Stomach (tissue), 4 donors: ENCODE results near the gene MYO5B.

Experiments used
- EP300 ChIP-seq: sonication (generic); formaldehyde crosslinking; IDR thresholded peaks from one replicate; pipeline ENCODE4 v1.6.1; 2017; ENCODE audit warnings: antibody characterized with exemption
- POLR2A ChIP-seq, 4 donors: fragments of 450-650 bp; IDR thresholded peaks; one replicate each; pipeline ENCODE4 v1.6.1; 2016; ENCODE audit warnings: antibody characterized with exemption in 4 of 4, control low read depth in 2 of 4, mild to moderate bottlenecking in 1 of 4, moderate library complexity in 1 of 4
- TF ChIP-seq, protein P1 (sequence below), 7 experiments: fragments of 450-650 bp in 4 of 7; fragments of 200-600 bp in 3 of 7; sonication (generic) in 3 of 7; IDR thresholded peaks; one replicate each; pipeline ENCODE4 v1.5.1; 2016 to 2019; ENCODE audit warnings: antibody characterized with exemption in 7 of 7, control low read depth in 2 of 7, mild to moderate bottlenecking in 1 of 7

DNA sequence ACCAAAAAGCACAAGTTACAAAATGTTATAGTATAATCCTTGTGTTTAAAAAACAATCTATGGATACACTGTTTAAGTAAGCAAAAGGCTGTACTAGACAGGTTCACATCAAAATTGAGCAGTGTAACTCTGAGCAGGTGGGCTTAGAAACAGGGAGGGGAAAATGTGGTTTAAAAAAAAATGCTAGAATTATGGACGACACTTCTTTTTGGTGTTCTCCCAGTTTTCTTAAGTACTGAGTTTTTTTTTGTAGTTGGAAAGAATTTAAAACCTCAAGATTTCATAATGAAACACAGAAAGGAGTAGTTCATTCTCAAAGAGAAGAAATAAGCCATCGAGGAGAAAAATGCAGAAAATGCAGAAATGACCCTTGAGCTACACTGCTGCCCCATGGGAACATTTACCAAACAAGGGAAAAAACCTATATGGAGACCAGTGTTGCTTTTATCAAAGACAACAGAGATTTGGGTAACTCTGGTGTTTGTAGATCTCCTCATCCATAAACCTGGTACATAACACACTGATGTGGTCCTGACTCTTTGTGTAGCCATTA lies 100.7 kb downstream of the MYO5B start:
- TF ChIP-seq, protein P1, sequence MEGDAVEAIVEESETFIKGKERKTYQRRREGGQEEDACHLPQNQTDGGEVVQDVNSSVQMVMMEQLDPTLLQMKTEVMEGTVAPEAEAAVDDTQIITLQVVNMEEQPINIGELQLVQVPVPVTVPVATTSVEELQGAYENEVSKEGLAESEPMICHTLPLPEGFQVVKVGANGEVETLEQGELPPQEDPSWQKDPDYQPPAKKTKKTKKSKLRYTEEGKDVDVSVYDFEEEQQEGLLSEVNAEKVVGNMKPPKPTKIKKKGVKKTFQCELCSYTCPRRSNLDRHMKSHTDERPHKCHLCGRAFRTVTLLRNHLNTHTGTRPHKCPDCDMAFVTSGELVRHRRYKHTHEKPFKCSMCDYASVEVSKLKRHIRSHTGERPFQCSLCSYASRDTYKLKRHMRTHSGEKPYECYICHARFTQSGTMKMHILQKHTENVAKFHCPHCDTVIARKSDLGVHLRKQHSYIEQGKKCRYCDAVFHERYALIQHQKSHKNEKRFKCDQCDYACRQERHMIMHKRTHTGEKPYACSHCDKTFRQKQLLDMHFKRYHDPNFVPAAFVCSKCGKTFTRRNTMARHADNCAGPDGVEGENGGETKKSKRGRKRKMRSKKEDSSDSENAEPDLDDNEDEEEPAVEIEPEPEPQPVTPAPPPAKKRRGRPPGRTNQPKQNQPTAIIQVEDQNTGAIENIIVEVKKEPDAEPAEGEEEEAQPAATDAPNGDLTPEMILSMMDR (IDR thresholded peaks at IDR 0.05): no peak
- TF ChIP-seq POLR2A (IDR thresholded peaks at IDR 0.05): no peak
- no peak for TF ChIP-seq EP300
